PC-9 (cell line): Measurements from ENCODE around the gene ICA1. TPM values are rescaled to one million over a fixed set of nuclear protein-coding genes. Genes with fewer than 3 reads are reported as not detected.
A peak's percentile ranks its signal among the peaks of the same experiment; 100 is the strongest.

ENCODE experiments used
- BruUV-seq: library from RNA; stranded (reverse); fragments of 400-500 nt; replicated peaks from 2 replicates; lab custom pipeline; 2021; lab: Mats Ljungman, UMichigan
- CTCF ChIA-PET: fragments of 300-600 bp; sonication (Branson Sonifier 250); formaldehyde crosslinking; loops from one replicate; lab custom pipeline; 2022; ENCODE audit warnings: antibody characterized with exemption; lab: Charles Lee
- POLR2A ChIA-PET: fragments of 300-600 bp; sonication (Branson Sonifier 250); formaldehyde crosslinking; loops from one replicate; lab custom pipeline; 2022; ENCODE audit warnings: antibody characterized with exemption; ENCODE audit not compliant: unreplicated experiment; lab: Charles Lee
- DNase-seq, 2 experiments: peaks; one replicate each; pipeline versions ENCODE4 v3.0.0 to v3.0.0-alpha.2; 2015 to 2022; ENCODE audit warnings: mixed read lengths in 1 of 2
- H2AFZ ChIP-seq: fragments of 200-600 bp; sonication (generic); 2 replicates; pipeline ENCODE4 v1.8.1; 2017; ENCODE audit warnings: antibody characterized with exemption
- H3F3A ChIP-seq: fragments of 200-600 bp; sonication (generic); 2 replicates; pipeline ENCODE4 v1.8.1; 2017; ENCODE audit warnings: antibody characterized with exemption, mild to moderate bottlenecking, low read depth; ENCODE audit not compliant: insufficient read depth
- H3K27ac ChIP-seq: fragments of 200-600 bp; sonication (generic); 2 replicates; pipeline ENCODE4 v1.6.1; 2016; ENCODE audit warnings: mixed run types
- H3K27me3 ChIP-seq: fragments of 200-600 bp; sonication (generic); 2 replicates; pipeline ENCODE4 v1.6.1; 2016; ENCODE audit warnings: low read depth, mixed run types; ENCODE audit not compliant: insufficient read depth
- H3K36me3 ChIP-seq: fragments of 200-600 bp; sonication (generic); 2 replicates; pipeline ENCODE4 v1.6.1; 2016; ENCODE audit warnings: low read depth, mixed run types
- H3K4me1 ChIP-seq: fragments of 200-600 bp; sonication (generic); replicated peaks from 2 replicates; pipeline ENCODE4 v1.6.1; 2016; ENCODE audit warnings: mixed run types; ENCODE audit not compliant: insufficient read depth
- H3K4me2 ChIP-seq: fragments of 200-600 bp; sonication (generic); 2 replicates; pipeline ENCODE4 v1.6.1; 2017; ENCODE audit warnings: mixed run types
- H3K4me3 ChIP-seq: fragments of 200-600 bp; sonication (generic); 2 replicates; pipeline ENCODE4 v1.6.1; 2016; ENCODE audit warnings: mixed run types
- H3K79me2 ChIP-seq: fragments of 200-600 bp; sonication (generic); 2 replicates; pipeline ENCODE4 v1.6.1; 2017; ENCODE audit warnings: low read depth, mixed run types
- H3K9me2 ChIP-seq: fragments of 200-600 bp; sonication (generic); 2 replicates; pipeline ENCODE4 v1.8.1; 2017; ENCODE audit warnings: mild to moderate bottlenecking; ENCODE audit not compliant: insufficient read depth
- H3K9me3 ChIP-seq: fragments of 200-600 bp; sonication (generic); 2 replicates; pipeline ENCODE4 v1.8.1; 2016; ENCODE audit warnings: low read depth; ENCODE audit not compliant: insufficient read depth
- H4K20me1 ChIP-seq: fragments of 200-600 bp; sonication (generic); 2 replicates; pipeline ENCODE4 v1.8.1; 2017; ENCODE audit not compliant: insufficient read depth
- EZH2 ChIP-seq: fragments of 200-600 bp; sonication (generic); IDR thresholded peaks from 2 replicates; pipeline ENCODE4 v1.8.0; 2017; ENCODE audit warnings: antibody characterized with exemption, low read depth
- intact Hi-C: fragments of 100-400 bp; cut with micrococcal nuclease; formaldehyde crosslinking; loops from one replicate; pipeline ENCODE4 v1.10.0; 2022; ENCODE audit not compliant: unreplicated experiment
- total RNA-seq: library from RNA; stranded (reverse); gene quantifications from 2 replicates; pipeline ENCODE4 v1.2.3, GENCODE V29; 2021
- TF ChIP-seq, protein P1 (sequence below): fragments of 200-600 bp; sonication (generic); conservative IDR thresholded peaks from 2 replicates; pipeline ENCODE4 v1.6.1; 2017; ENCODE audit warnings: mixed run types, antibody characterized with exemption, mild to moderate bottlenecking, moderate library complexity

ICA1 gene
- total RNA-seq, 1 experiment from 2014 or later: 33.8 TPM

DNA sequence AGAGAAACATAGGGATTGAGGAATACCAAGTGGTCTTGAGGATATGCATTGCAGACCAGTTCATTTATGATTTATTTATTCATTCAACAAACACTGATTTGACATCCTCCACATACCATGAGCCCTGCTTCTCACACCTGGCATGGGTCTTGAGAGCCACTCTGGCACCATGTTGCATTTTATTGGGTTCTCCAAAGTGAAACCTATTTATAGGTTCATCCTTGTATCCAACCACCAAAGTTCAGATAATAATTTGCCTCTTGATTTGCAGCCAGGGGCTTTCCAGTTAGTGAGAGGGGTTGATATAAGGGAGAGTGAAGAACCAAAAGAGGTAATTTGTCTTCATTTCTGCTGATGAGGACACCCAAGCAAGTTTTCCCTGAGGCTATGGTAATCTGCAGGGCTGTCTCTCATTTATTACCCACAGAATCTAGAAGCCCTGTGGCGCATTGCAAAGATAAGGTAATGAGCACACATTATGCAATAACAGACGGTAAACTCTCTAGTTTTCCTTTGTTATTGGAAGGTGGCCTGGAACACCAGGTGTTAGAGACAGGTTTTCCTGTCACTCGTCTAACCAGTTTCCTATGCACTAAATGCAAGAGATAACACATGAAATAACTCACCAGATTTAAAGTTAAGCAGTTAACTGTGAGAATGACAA, 28.8 kb upstream of the ICA1 start:
- H3K27me3 ChIP-seq: no peaks in the 10 kb centered on the region
- no peaks in the 10 kb centered on the region for H3K79me2 ChIP-seq
- H3K4me3 ChIP-seq: no peak overlapping the region
- peaks cover 21% of the 10 kb centered on the region for H3K4me1 ChIP-seq
- peaks cover 14% of the 10 kb centered on the region; the same call in 1 of the 2 replicates for H3F3A ChIP-seq
- H3K36me3 ChIP-seq: no peaks in the 10 kb centered on the region
- intact Hi-C loops: loop anchor here (2.0 to 10.0 kb wide), 3 partner anchors 28 to 1196 kb away; partner anchors contain the start of genes C1GALT1 and ICA1
- H3K27ac ChIP-seq: no peak overlapping the region
- H3K9me3 ChIP-seq: no peaks in the 10 kb centered on the region
- no TSS peak for BruUV-seq
- POLR2A ChIA-PET: no interaction called here
- DNase-seq: peak; percentile 45 to 95
- H3K9me2 ChIP-seq: no peaks in the 10 kb centered on the region
- peak overlapping the region; percentile 37 for H3K4me2 ChIP-seq
- no peaks in the 10 kb centered on the region for H4K20me1 ChIP-seq
- H2AFZ ChIP-seq: no peak overlapping the region
- CTCF ChIA-PET: interaction anchor here (0.6 kb wide), 1 partner anchor 731 kb away, joined by 3 read pairs; no protein-coding TSS in a partner anchor
- TF ChIP-seq, protein P1, sequence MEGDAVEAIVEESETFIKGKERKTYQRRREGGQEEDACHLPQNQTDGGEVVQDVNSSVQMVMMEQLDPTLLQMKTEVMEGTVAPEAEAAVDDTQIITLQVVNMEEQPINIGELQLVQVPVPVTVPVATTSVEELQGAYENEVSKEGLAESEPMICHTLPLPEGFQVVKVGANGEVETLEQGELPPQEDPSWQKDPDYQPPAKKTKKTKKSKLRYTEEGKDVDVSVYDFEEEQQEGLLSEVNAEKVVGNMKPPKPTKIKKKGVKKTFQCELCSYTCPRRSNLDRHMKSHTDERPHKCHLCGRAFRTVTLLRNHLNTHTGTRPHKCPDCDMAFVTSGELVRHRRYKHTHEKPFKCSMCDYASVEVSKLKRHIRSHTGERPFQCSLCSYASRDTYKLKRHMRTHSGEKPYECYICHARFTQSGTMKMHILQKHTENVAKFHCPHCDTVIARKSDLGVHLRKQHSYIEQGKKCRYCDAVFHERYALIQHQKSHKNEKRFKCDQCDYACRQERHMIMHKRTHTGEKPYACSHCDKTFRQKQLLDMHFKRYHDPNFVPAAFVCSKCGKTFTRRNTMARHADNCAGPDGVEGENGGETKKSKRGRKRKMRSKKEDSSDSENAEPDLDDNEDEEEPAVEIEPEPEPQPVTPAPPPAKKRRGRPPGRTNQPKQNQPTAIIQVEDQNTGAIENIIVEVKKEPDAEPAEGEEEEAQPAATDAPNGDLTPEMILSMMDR: no peak
- TF ChIP-seq EZH2: no peak

DNA sequence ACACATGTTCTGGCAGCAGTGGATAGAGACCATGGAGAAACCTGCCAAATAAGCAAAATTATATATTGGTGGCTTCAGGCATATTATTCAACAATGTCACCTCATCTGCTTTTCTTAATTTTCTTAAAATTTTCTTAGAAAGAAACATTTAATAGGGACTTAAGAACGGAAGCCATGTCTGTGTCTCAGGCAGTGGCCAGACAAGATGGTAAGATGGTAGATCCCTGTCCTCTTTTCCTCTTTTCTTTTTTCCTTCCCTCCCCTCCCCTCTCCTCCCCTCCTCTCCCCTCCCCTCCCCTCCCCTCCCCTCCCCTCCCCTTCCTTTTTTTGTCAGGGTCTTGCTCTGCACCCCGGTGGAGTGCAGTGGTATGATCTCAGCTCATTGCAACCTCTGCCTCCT, 24.2 kb upstream of the ICA1 start:
- BruUV-seq: no TSS peak
- H3K9me3 ChIP-seq: no peaks in the 10 kb centered on the region
- H3F3A ChIP-seq: peaks cover 7% of the 10 kb centered on the region; the same call in 1 of the 2 replicates
- no peak for DNase-seq
- ChIA-PET POLR2A (interaction anchor here (0.7 kb wide), 1 partner anchor 646 kb away, joined by 7 read pairs; no protein-coding TSS in a partner anchor), CTCF (interaction anchor here (0.6 kb wide), 1 partner anchor 725 kb away, joined by 3 read pairs; no protein-coding TSS in a partner anchor)
- no peak overlapping the region for H3K4me3 ChIP-seq
- H3K4me2 ChIP-seq: no peak overlapping the region
- H3K27ac ChIP-seq: no peak overlapping the region
- H3K36me3 ChIP-seq: no peaks in the 10 kb centered on the region
- no peaks in the 10 kb centered on the region for H3K9me2 ChIP-seq
- intact Hi-C loops: no loop called here
- peaks cover 13% of the 10 kb centered on the region for H3K4me1 ChIP-seq
- H2AFZ ChIP-seq: no peak overlapping the region
- no peaks in the 10 kb centered on the region for H3K27me3 ChIP-seq
- no peaks in the 10 kb centered on the region for H4K20me1 ChIP-seq
- TF ChIP-seq EZH2: no peak
- TF ChIP-seq, protein P1: no peak
- H3K79me2 ChIP-seq: no peaks in the 10 kb centered on the region

DNA sequence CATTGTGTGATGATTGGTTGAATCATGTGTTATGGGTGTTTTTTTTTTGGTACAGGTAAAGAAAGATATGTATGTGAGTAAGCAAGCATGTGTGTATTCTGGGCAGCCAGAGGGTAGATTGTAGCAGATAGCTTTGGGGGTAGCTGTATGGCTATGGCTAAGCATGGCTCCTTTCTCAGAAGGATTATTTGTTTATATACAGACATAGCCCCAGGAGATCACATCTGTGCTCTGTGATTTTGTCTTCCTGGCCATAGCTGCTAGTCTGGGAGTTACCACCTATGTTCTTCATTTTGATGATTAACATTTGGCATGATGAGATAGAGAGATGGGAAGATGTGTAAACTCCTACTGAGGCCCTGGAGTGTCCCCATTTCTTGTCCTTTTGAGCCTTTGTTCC, 23.2 kb upstream of the ICA1 start:
- ChIA-PET POLR2A (no interaction called here), CTCF (no interaction called here)
- Histone ChIP-seq H3K27me3 (no peaks in the 10 kb centered on the region), H3F3A (no peaks in the 10 kb centered on the region), H4K20me1 (no peaks in the 10 kb centered on the region), H3K79me2 (no peaks in the 10 kb centered on the region), H3K4me2 (no peak overlapping the region), H3K27ac (no peak overlapping the region), H2AFZ (no peak overlapping the region), H3K4me3 (no peak overlapping the region), H3K36me3 (no peaks in the 10 kb centered on the region), H3K9me3 (no peaks in the 10 kb centered on the region), H3K4me1 (peaks cover 3% of the 10 kb centered on the region; the same call in 1 of the 2 replicates), H3K9me2 (no peaks in the 10 kb centered on the region)
- no TSS peak for BruUV-seq
- TF ChIP-seq EZH2: no peak
- TF ChIP-seq, protein P1: no peak
- intact Hi-C loops: no loop called here
- no peak for DNase-seq
